Stimulated activated CD8-positive, alpha-beta memory T cell treated with anti-CD3 and anti-CD28 coated beads, Interleukin-15, amount 100 ng/mL, for 1 hour (primary cell): Measurements from ENCODE around the gene COMMD3.

Experiments used
- DNase-seq: peaks from one replicate; pipeline ENCODE4 v3.0.0-alpha.2; 2020; ENCODE audit warnings: low read depth

Gene COMMD3

DNA sequence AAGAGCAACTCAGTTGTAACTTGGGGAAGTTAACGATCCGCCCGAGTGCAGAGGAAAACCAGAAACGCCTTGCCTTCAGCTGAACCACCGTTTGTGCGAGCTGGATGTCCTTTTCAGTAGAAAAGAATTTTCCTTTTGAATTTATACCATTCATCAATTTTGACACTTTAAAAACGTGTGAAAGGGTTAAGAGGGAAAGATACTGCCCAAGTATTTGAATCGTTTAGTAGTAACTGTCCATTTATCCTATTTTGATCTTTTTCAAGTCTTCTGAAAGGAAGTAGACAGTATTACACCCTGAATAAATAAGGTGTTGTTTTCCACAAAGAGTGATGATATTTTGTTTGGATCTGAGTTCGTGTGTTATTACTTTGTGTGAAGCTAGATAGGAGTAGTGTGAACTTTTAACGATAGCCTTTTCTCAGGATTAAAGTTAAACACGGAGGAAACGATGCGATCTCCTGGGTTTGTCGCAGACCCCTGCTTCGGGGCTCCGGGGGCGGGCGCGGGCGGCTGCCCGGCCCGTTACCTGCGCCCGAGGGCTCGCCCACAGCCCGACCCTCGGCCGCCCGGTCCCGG lies 3.9 kb downstream of the COMMD3 start:
- DNase-seq, result no peak

DNA sequence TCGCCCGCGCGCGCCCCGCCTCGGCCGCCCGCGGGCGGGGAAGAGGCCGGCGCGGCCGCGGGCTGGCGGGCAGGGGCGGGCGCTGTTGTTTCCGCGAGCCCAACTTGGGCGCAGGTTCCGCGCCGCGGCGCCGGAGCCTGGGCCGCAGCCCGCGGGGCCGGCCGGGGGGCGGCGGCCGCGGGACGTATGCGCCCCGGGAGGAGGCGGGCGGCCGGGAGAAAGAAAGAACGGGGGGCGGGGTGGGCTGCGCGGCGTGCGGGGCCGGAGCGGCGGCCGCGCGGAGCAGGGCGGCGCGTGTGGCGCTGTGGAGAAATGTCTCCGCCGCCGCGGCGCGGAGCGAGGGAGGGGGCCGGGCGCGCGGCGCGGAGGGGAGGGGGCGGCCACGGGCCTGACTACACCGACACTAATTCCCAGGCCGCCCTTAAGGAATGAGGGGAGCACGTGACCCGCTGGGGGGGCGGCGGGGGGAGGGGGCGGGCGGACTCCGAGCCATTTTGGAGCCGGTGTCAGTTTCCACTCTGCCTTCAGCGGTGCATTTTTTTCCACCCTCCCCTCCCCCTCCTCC lies 4.5 kb downstream of the COMMD3 start, which contains the start of gene BMI1:
BMI1 (plus strand) TSS at position 509 of the 565 bp plus-strand sequence. CDS start 5,351 bp downstream, outside the sequence.
- DNase-seq, result peak; percentile 37

DNA sequence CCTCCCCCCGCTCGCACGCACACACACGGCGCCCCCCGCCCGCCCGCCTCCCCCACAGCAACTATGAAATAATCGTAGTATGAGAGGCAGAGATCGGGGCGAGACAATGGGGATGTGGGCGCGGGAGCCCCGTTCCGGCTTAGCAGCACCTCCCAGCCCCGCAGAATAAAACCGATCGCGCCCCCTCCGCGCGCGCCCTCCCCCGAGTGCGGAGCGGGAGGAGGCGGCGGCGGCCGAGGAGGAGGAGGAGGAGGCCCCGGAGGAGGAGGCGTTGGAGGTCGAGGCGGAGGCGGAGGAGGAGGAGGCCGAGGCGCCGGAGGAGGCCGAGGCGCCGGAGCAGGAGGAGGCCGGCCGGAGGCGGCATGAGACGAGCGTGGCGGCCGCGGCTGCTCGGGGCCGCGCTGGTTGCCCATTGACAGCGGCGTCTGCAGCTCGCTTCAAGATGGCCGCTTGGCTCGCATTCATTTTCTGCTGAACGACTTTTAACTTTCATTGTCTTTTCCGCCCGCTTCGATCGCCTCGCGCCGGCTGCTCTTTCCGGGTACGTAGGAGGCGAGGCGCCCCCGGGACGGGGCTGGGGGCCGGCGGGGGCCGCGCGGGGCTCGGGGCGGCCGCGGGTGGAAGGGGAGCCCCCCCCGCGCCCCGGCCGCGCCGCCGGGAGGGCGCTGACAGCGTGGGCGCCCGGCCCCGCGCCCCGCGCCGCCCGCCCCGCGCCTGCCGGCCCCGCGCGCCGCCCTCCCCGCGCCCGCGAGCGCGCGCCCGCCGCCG lies 5.2 kb downstream of the COMMD3 start:
- no peak for DNase-seq

DNA sequence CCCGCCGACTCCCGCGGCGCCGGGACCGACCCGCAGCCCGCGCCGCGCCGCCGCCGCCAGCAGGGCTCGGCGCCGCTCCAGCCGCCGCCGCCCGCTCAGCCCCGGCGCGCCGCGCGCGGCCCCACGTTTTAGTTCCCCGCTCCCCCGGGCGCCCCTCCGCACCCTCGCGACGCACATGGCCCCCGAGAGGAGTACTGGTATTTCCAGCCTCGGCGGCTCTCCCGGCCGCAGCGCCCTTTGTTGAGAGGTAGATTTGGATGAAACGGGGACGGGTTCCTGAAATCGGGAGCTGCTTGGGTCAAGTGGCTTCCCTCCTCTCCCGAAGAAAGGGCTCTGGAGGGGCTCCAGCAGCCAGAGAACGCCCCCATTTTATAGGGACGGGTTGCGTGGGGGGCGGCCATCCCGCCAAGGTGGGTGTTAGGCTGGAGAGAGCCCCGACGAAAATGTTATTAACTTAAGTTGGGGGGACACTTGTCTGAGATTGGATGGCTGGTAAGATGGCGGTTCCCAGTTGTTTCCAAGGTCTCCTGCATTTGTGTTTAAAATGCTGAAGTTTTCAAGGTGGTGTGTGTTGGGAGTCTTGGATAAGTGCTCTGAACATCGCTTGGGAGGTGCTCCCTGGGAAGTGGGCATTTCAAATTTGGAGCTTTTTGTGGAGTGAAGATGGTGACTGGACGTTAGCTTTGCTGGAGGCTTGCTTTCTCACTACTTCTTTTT lies 5.9 kb downstream of the COMMD3 start:
- DNase-seq, result no peak

DNA sequence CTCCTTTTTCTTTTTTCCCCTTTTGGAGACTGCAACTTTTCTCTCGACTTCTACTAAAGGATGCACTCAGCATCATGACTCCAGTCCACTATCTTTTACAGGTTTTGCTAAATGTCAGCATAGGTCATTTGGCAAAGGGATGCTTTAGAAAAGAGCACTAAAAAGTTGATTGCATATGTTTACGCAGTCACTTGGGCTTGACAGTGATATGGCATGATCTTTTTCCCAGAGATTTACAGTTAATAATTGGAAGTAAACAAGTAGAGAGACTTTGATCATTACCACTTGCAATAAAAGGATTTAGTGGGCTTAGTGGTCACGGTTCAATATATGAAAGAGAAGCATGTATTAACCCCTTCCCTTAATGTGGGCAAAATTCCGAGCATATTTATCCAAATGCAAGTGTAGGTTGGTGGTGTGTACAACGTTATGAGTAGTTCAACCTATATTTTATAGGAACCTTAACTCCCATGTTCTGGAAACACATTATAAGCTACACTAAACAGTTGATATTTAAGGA lies 6.5 kb downstream of the COMMD3 start:
- DNase-seq, result no peak

DNA sequence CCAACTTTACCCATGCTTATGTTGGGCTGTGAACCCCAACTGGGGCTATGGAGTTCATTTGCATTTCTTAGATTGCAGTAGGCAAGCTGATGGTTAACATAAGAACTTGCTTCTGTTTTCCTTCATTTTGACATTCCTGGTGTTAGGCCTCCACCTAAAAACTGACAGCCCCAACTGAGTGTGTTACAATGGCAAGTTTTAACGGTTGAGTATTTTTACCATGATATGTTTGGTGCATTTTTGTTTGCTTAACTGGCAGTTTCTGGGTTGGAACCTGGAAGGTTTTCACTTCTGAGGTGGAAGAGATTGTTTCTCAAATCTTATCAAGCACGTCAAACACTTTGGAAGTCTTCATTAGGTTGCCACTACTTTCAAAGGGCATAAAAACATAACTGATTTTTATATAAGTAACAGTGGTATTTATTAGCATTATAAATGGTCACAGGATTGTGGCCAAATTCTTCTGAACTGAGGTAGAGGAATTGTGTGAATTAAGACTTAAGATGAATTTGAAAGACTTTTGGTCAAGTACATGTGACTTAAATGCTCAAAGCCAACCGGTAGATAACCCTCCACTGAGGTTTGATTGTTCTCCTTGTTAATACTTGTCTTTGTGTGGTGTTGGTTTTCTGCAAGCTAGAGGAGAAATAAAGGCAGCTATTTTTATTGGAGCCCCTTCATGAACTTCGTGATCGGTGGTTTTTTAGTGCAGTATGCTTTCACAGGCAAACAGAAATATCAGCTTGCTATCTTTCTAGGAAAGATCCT lies 7.5 kb downstream of the COMMD3 start:
- DNase-seq, result no peak

DNA sequence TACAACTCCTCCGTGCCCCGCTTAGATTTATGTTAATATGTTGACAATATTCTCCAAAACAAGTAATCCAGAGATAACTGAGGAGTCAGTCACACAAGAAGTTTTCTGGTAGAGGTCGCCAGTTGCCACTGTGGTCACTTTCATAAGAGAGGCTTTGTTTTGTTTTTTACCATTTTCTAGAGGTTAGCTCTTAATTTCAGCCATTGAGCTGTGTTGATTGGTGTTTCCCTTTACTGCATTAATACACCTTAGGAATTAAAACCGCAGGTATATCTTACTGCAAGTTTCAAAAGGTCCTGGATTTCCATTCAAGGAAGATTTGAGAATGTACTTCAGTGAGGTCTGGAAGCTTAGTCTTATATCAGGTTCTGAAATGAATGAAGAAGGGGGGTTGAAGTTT lies 8.2 kb downstream of the COMMD3 start:
- DNase-seq, result no peak

DNA sequence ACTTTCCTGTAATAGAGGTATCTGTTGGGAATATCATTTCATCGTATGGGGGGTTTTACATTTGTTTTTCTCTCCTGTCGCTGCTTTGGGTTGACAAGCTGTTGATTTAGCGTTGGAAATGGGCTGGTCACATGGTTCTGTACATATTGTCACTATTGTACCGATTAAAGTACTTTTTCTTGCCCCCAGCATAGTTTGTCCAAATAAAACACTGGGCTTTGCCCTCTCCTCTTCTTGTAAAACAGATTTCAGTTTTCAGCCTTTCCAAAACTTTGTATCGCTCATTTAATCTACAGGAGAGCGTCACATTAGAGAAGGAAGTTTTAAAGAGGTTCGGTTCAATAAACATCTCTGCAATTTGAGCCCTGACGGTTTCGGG lies 8.7 kb downstream of the COMMD3 start:
- no peak for DNase-seq

DNA sequence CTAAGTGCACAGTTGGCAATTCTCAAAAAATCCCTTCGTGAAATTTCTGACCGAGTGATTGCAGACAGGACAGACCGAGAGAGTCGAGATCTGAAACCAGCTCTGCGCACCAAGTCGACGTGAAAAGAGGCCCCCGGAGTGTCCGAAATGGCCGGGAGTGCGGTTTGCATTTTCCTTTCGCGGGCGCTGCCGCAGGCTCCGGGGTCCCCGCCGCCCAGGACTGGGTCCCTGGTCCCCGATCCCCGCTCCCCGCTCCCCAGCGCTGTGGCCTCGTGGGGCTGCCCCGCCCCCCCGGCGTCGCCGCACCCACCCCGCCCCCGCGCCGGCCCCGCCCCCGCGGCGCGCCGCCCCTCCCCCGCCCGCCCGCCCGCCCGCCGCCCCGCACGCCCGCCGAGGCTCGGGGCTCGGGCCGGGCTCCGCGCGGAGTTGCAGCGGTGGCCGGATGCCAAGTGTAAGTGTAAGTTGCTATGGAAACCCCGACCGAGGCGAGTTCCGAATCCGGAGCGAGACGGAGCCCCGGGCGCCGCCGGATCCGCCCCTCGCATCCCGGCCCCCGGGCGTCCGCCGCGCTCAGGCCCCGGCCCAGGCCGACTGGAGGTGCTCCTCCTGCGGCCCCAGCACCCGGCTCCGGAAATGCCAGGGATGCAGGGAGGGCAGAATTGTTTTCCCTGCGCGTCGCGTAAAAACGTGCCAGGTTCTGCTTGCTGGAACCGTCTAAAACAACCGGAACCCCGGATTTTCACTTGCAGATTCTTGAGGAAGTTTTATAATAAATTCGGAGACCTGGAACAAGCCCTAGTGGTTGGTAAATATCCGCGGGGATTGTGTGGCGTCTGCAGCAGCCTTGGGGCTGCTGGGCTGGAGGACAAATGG lies 9.3 kb downstream of the COMMD3 start:
- DNase-seq, result no peak

DNA sequence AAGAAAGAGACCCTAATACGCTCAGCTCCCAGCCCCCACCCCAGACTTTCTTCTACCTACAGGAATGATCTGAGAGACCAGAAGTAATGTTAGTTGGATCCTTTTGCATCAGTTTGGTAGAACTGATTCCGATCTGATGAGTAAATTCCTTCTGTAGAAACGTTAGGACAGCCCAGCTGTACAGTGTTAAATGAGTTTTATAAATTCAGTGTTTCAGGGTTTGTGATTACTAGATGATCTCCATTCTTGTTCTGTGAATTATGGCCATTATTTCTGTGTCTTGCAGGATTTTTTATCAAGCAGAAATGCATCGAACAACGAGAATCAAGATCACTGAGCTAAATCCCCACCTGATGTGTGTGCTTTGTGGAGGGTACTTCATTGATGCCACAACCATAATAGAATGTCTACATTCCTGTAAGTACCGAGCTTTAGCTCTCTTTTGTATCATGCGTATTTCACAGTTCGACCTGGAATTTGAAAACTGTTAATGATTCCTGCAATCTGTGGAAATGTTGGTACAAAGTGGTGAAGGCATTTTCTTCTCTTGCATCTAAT lies 10.0 kb downstream of the COMMD3 start:
- no peak for DNase-seq

DNA sequence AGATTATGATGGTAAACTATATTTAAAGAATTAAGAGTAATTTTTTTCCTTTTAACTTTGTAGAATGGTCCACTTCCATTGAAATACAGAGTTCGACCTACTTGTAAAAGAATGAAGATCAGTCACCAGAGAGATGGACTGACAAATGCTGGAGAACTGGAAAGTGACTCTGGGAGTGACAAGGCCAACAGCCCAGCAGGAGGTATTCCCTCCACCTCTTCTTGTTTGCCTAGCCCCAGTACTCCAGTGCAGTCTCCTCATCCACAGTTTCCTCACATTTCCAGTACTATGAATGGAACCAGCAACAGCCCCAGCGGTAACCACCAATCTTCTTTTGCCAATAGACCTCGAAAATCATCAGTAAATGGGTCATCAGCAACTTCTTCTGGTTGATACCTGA lies 13.0 kb downstream of the COMMD3 start:
- no peak for DNase-seq

DNA sequence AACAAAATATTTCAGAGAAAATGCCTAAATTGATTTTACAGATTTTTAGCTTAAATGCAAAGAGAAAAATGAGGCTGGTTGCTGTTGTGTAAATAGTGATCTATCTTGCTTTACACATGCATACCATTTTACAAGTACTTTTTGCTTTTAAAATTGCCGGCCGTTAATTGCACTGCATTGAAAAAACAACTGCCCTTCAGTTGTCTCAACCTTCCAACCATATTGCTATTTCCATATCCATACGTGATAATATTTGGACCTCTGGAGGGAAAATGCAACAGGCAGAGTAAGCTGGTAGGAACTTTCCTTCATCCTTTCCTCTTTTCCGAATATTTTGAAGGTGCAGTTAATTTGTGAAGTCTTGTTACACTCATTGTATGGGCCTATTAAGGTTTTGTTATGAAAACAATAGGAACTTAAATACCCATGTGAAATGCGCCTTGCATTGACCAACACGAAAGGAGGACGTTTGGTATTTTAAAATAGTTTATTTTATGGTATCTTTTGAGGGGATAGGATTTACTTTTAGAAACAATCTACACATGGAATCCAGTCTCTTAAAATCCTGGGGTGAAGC lies 16.0 kb downstream of the COMMD3 start:
- DNase-seq, result no peak

DNA sequence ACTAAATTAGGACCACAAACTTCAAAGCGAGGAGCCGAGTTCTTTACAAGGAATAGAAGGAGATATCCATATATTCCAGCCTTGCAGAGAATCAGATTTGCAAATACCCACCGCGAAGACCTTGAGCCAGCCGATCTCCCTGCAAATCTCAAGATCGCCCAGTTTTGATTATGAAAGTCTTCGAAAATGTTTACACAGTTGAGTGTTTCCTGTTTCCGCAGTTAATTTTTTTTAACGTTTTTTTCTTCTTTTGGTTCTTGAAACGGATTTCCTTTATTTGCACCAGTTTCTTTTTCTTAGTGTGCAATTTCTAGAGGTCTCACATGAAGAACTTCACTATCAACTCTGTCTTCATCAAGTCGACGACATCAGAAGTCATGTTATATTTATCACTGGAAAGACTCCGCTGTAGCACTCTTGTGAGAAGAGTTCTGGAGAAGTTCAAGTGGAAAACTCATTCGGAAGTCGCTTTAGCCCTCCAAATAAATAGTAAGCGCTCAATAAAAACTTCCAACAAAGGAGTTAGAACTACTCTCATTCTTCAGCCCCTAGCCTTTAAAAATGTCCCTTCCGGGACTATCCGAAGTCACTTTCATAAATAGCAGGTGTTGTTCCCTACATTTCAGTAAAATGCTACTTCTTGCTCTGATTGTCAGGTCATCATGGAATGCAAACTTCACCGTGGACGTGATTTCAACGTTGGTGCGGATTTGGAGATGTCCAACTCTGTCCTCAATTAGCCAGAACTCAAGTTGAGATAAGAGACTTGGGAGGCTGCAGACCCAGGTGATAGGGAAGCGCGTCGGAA lies 17.2 kb downstream of the COMMD3 start:
- no peak for DNase-seq

DNA sequence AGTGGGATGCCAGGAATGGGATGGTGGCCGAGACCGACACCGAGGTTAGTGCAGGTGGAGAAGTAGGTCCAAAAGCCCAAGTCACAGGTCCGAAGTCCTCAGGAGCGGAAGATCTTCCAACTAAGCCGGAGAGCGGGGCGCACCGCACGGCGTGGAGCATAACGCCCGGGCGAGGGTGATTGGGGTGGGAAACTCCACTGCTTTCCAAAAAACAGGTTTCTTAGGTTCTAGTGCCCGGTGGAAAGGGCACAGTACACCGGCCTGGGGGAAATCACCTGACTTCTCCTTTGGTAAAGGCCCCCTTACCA lies 17.7 kb downstream of the COMMD3 start:
- DNase-seq, result no peak

DNA sequence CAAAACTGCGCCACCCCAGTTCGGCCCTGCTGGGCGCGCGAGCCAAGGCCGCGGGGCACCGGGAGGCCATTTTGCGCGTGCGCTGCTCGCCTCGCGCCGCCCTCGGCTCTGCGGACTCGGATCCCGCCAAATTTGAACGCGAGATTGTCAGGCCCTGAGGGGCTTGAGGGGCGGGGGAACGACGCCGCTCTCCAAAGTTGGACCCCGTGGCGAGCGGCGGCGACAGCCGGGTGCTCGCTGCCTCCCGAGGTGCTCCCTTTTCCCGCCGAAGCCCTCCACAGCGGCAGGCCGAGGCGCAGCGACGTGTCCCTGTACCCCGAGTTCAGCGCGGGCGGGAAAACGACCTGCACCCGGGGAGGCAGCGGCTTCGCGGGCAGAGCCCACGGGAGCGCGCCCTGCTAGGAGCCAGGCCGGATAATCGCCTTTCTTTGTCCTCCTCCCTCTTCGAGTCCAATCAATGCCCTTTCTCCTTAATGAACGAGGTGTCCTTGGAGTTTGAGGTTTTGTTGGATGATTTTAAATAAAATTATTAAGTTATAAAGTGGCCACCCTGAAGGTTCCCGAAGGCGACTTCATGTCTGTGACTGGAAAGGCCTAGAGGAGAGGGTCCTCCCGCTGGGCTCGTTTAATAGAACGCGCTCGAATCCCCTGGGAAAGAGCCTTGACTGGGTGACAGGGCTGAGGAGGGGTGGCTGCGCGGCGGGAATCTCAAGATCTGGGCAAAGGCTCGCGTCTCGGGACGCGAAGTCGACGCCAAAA lies 18.4 kb downstream of the COMMD3 start:
- no peak for DNase-seq

DNA sequence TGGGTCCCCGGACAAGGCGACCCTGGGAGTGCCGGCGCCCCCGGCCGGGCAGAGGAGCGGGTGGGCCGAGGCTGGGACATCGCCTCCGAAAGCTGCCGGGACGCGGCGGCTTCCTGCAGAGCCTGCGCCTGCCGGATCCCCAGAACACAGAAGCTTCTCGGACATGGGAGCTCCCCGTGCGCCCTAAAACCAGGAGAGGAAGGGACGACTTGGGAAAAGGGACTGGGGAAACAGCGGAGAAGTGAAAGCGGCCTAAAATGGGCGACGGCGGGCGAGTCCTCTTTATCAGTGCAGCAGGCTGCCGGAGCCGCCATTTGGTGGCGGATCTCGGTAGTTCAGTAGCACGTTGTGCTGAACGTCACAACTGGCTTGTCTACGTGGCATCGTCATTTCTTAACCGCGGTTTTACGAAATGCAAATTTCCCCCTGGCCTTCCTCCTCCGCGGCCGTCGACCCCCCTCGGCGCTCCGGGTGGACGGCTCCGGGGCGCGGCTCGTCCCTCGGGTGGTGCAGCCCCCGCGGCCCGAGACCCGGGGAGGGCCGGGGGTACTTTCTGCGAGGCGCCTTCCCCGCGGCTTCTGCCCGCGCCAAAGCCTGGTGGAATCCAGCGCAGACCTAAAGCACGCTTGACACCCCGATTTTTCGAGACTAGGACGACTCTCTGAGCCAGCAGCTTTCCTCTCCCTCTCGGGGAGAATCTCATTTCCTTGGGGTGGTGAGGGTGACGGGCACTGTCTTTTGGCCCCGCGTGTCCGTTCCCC lies 19.2 kb downstream of the COMMD3 start:
- DNase-seq, result no peak

DNA sequence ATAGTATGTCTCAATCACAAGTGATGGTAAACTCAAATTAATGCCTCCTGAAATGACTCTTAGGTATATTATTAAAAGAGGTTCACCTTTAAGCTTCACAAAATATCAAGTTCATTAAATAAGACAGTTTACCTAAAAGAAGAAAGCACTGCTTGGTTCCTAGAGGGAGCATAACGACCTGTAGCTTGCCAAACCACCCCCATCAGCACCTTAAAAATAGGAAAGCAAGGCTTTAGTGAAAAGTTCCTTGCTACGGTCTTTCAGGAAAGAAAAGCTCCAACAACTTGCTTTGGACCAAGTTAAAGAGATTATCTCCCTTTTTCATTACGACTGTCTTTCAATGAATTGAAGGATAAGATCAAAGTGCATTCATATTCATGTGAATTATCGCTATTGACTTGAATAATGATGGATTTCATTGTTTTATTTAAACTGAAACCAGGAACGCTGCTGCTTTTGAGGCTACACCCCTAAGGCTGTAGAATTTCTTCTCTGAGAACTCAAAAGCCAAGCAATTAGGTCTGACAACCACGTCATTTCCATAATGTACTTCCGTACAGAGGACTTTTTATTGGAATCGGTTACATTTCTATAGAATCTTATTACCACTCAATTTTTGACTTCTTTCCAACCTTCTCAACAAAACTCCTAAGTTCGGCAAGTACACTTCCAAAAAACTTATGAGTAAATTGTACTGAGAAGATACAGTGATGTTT lies 22.2 kb downstream of the COMMD3 start:
- no peak for DNase-seq
